Ectodermal cell (in vitro differentiated cells): ENCODE measurements around the gene ACSF2. TPM values are rescaled to one million over a fixed set of nuclear protein-coding genes. Genes with fewer than 3 reads are reported as not detected.

Source experiments
- H3K27ac ChIP-seq: 2 replicates; pipeline ENCODE4 v1.7.0; 2013; ENCODE audit warnings: mild to moderate bottlenecking, low read depth, low read length; ENCODE audit not compliant: insufficient read depth, poor library complexity, severe bottlenecking
- H3K27me3 ChIP-seq: 2 replicates; pipeline ENCODE4 v1.7.0; 2013; ENCODE audit warnings: mild to moderate bottlenecking, low read length; ENCODE audit not compliant: insufficient read depth, control insufficient read depth, poor library complexity, severe bottlenecking
- H3K36me3 ChIP-seq: one replicate; pipeline ENCODE4 v1.7.0; 2013; ENCODE audit warnings: low read length; ENCODE audit not compliant: control insufficient read depth, insufficient read depth
- H3K4me1 ChIP-seq: one replicate; pipeline ENCODE4 v1.7.0; 2013; ENCODE audit warnings: low read length; ENCODE audit not compliant: control insufficient read depth, insufficient read depth
- H3K4me3 ChIP-seq: 2 replicates; pipeline ENCODE4 v1.7.0; 2013; ENCODE audit warnings: low read depth, low read length, control low read depth; ENCODE audit not compliant: insufficient read depth
- H3K9me3 ChIP-seq: 2 replicates; pipeline ENCODE4 v1.7.0; 2013; ENCODE audit warnings: mild to moderate bottlenecking, low read length, moderate library complexity; ENCODE audit not compliant: control insufficient read depth
- WGBS, 2 experiments: methylation state at CpG; one replicate each; pipeline ENCODE4 v1.1.7; 2013; ENCODE audit warnings: missing lambda C conversion rate in 2 of 2; 5-methylcytosine and 5-hydroxymethylcytosine counted together
- polyA plus RNA-seq, 4 experiments: library from polyadenylated mRNA; stranded (reverse); fragments of 50-300 nt; gene quantifications; one replicate each; pipeline ENCODE4 v1.2.3, GENCODE V29; 2013

ACSF2 gene, protein sequence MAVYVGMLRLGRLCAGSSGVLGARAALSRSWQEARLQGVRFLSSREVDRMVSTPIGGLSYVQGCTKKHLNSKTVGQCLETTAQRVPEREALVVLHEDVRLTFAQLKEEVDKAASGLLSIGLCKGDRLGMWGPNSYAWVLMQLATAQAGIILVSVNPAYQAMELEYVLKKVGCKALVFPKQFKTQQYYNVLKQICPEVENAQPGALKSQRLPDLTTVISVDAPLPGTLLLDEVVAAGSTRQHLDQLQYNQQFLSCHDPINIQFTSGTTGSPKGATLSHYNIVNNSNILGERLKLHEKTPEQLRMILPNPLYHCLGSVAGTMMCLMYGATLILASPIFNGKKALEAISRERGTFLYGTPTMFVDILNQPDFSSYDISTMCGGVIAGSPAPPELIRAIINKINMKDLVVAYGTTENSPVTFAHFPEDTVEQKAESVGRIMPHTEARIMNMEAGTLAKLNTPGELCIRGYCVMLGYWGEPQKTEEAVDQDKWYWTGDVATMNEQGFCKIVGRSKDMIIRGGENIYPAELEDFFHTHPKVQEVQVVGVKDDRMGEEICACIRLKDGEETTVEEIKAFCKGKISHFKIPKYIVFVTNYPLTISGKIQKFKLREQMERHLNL
- polyA plus RNA-seq (2013, experiment 1 of 4), result 17.6 TPM
- 15.0 TPM for polyA plus RNA-seq (2013, experiment 2 of 4)
- polyA plus RNA-seq (2013, experiment 3 of 4), result 14.9 TPM
- polyA plus RNA-seq (2013, experiment 4 of 4), result 21.0 TPM

DNA sequence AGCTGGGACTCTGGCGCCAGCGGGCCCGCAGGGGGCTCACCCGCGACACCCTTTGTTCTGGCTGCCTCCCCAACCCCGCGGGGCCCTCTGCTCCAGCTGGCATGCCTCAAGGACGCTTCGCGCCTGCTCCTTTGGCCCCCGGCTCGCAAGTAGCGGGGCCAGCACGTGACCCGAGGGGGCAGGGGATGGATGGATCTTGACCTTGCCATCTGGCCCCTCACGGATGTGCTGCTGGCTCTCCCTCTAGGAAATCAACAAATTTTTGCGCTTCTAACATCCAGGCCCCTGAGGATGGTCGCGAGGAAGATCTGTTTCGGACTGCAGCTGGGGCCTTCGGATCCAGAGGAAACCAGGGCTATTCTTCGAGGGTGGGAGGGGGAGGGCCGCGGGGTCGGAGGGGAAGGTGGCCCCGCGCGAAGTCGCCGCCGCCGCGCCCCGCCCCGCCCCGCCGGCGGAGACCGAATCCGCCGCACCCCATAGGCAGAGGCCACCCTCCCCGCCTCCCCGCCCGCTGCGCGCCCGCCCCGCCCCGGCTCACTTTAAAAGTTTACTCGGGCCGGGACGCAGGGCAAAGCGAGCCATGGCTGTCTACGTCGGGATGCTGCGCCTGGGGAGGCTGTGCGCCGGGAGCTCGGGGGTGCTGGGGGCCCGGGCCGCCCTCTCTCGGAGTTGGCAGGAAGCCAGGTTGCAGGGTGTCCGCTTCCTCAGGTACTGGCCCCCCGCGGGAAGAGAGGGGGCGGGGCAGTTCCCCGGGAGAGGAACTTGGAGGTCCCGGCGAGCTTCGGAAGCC, at the start of gene ACSF2:
Gene ACSF2 (plus strand): TSS at position 537 of the 790 bp plus-strand sequence. CDS start 44 bp downstream, at position 581.
- peak within 1 kb of the TSS; percentile 28 for H3K27ac ChIP-seq

DNA sequence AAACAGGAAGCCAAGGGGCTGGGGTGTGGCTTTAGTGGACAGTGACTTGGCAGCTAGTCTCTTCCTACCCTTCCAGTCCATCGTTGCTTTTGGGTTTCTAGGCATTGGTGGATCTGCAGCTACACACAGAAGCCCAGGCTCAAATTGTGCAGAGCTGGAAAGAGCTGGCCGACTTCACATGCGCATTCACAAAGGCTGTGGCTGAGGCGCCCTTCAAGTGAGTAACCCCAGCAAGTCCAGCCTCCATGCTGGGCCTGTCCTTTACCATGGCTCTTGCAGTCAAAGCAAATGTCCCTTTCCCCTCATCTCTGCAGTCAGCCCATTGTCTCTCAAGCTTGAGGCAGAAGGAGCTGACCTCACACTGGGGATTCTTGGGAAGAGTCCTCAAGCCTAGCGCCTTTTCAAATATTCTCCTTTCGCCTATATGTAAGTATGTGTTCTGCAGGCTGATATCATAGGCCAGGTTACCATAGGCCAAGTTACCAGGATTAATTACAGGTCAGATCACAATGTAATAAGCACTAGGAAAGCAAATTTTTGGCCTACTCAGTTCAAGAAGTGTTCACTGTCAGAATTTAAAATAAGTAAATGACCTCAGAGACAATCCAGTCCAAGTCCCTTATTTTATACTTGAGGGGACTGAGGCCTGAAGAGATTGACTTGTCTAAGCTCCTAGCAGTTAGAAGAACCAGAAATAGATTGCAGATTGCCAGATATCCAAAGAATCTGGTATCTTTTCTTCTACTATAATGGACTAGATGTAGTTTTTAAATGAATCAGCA, 46.5 kb upstream of the ACSF2 start:
- Histone ChIP-seq H3K36me3 (peaks cover 37% of the 10 kb centered on the region), H3K27me3 (no peaks in the 10 kb centered on the region), H3K9me3 (no peaks in the 10 kb centered on the region), H3K27ac (no peak overlapping the region), H3K4me3 (no peak overlapping the region), H3K4me1 (no peaks in the 10 kb centered on the region)
- WGBS, 2 experiments, result 92 to 95% methylated on average over 6 of the region's 6 CpGs

More for the DNA sequence above, at the start of gene ACSF2:
- H3K4me3 ChIP-seq, result peak within 1 kb of the TSS; percentile 68
- peaks cover 11% of the 10 kb centered on the region for H3K4me1 ChIP-seq
- H3K9me3 ChIP-seq, result no peaks in the 10 kb centered on the region
- peaks cover 4% of the 10 kb centered on the region for H3K27me3 ChIP-seq
- WGBS, 2 experiments, result 4 to 5% methylated on average over 70 of the region's 70 CpGs
- no peaks in the 10 kb centered on the region for H3K36me3 ChIP-seq

DNA sequence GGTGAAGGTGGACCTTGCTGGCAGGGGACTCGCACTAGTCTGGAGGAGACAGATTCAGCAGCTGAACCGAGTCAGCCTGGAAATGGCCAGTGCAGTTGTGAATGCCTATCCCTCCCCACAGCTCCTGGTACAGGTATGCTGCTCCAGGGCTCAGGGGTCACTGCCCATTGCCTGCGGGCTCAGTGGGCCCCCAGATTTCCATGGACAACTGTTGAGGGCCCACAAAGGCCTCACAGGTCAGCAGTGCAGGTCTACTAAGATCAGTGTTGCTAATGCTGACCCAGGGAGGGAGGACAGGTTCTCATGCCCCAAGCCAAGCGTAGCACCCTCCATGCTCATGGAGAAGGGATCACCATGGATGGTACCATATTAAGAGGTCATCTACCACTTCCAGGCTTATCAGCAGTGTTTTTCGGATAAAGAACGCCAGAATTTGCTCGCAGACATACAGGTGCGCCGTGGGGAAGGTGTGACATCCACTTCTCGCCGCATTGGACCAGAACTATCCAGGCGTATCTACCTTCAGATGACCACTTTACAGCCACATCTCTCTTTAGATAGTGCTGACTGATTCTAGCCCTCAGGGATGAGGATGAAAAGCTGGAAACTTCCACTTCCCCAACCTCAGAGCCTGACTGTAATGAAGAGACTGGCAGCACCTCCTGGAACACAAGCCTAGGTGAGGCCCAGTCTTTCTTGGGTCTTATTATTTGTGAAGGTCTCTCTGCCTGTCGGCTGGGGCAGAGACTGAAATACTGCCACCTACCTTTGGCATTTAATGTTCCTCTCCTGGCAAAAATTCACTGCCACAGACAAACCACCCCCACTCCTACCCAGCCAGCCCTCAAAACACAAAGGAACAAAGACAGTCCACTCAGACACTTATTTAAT, 45.4 kb upstream of the ACSF2 start:
- peaks cover 47% of the 10 kb centered on the region for H3K36me3 ChIP-seq
- WGBS, 2 experiments, result 94 to 96% methylated on average over 13 of the region's 13 CpGs

DNA sequence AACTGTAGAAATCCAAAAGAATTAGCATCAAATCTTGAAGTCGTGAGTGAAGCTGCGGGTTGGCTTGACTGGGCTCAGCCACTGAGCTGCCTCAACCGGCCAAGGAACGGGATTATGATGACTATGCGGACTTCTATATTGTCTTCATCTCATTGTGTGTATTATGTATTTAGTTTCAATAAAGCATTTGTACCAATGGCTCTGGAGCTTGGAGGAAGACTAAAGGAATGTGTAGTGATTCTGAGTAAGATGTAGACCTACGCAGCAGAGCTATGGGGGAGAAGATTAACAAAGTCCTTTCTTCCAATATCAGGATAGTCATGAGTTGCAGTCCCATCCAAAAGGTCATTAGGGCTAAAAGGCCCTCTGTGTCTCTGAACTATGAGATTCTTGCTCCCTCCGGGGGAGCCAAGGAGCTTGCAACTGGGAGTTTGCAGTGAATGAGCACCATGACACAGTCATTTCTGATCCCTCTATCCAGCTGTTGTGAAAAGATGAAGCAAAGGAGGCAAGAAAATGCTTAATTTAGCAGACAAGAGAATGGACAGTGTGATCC, 44.7 kb upstream of the ACSF2 start:
- no peak overlapping the region for H3K27ac ChIP-seq
- no peaks in the 10 kb centered on the region for H3K9me3 ChIP-seq
- no peaks in the 10 kb centered on the region for H3K4me1 ChIP-seq
- peaks cover 49% of the 10 kb centered on the region for H3K36me3 ChIP-seq
- H3K4me3 ChIP-seq, result no peak overlapping the region
- 96 to 97% methylated on average over 7 of the region's 7 CpGs for WGBS, 2 experiments
- H3K27me3 ChIP-seq, result no peaks in the 10 kb centered on the region

More for the DNA sequence above, 45.4 kb upstream of the ACSF2 start:
- Histone ChIP-seq H3K27ac (no peak overlapping the region), H3K4me1 (no peaks in the 10 kb centered on the region), H3K4me3 (no peak overlapping the region), H3K9me3 (no peaks in the 10 kb centered on the region), H3K27me3 (no peaks in the 10 kb centered on the region)

DNA sequence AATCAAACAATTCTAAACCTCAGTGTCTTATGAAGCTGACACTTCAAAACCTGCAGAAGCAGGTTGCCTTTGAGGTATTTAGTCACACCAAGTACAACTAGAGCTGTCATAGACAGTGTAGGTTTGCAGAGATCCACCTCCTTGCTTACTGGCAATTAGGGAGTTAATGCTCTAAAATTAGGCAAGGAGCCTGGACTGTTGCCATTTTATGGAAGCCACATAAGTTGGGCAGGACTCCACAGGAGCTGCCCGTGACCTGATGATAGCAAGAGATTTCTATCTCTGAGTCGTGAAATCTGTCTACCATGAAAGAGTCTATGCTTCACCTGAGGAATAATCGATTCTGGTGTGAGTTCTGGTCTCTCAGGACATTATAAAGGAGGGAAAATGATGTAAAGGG, 44.1 kb upstream of the ACSF2 start:
- peaks cover 52% of the 10 kb centered on the region for H3K36me3 ChIP-seq
- 95 to 96% methylated on average over 3 of the region's 3 CpGs for WGBS, 2 experiments
- no peak overlapping the region for H3K4me3 ChIP-seq
- H3K27ac ChIP-seq, result no peak overlapping the region
- H3K27me3 ChIP-seq, result no peaks in the 10 kb centered on the region
- H3K9me3 ChIP-seq, result no peaks in the 10 kb centered on the region
- no peaks in the 10 kb centered on the region for H3K4me1 ChIP-seq

DNA sequence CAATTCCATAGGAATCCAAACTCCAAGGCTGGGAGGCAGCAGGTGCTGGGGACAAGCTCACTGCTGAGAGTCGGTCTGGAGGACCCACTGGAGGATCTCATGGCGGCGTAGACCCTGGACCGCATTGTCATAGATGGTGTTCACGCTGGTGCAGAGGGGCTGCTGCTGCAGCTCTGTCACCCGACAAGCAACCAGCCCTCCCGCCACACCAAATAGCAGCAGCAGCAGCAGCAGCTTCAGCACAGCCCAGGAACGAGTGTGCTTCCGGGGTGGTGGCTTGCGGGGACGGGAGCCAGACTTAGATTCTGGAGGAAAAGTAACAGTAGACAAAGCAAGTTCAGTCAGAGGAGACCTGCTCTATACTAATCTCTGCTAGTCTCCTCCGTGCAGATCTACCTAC, 43.1 kb upstream of the ACSF2 start:
- H3K4me3 ChIP-seq, result no peak overlapping the region
- no peaks in the 10 kb centered on the region for H3K27me3 ChIP-seq
- H3K9me3 ChIP-seq, result no peaks in the 10 kb centered on the region
- H3K27ac ChIP-seq, result no peak overlapping the region
- 93 to 96% methylated on average over 12 of the region's 12 CpGs for WGBS, 2 experiments
- peaks cover 60% of the 10 kb centered on the region for H3K36me3 ChIP-seq
- H3K4me1 ChIP-seq, result no peaks in the 10 kb centered on the region

GRCh38 chr17:50386510-50386909, 39.5 kb upstream of the ACSF2 start:
- Histone ChIP-seq H3K4me3 (no peak overlapping the region), H3K4me1 (no peaks in the 10 kb centered on the region), H3K36me3 (peaks cover 89% of the 10 kb centered on the region), H3K27me3 (no peaks in the 10 kb centered on the region), H3K9me3 (no peaks in the 10 kb centered on the region), H3K27ac (no peak overlapping the region)
- WGBS, 2 experiments, result 93 to 94% methylated on average over 3 of the region's 3 CpGs

DNA sequence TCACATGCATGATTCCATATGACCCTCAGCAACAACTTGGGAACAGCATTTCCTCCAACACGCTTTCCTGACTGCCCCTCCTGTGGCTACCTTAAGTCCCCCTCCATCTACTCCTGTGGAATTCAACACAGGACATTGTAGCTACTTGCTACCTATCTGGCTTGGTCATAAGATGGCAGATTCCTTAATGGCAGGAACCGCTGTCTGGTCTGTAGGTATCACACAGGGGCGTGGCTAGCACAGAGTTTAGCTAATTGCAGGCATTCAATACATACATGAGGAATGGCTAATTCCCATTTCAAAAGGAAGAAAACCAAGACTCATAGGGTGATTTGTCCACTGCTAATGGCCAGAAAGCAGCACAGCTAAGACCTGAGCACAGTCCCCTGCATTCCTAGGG, 37.3 kb upstream of the ACSF2 start:
- H3K27me3 ChIP-seq, result no peaks in the 10 kb centered on the region
- no peaks in the 10 kb centered on the region for H3K4me1 ChIP-seq
- peaks cover 87% of the 10 kb centered on the region for H3K36me3 ChIP-seq
- 95 to 96% methylated on average over 3 of the region's 3 CpGs for WGBS, 2 experiments
- H3K9me3 ChIP-seq, result no peaks in the 10 kb centered on the region
- H3K4me3 ChIP-seq, result no peak overlapping the region
- H3K27ac ChIP-seq, result no peak overlapping the region

DNA sequence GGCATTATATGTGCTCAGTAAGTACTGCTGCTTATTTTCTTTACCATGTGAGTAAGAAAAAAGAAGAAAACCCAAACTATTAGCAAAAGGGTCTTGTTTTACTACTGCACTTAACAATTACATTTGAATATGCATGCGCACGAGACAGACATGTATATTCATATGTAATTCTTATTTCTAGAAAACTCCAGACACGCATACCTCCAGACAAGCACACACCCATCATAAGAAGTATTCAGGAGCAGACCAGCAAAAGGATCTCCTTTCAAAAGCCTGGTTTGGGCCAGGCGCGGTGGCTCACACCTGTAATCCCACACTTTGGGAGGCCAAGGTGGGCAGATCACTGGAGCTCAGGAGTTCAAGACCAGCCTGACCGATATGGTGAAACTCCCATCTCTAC, 36.5 kb upstream of the ACSF2 start:
- Histone ChIP-seq H3K4me1 (no peaks in the 10 kb centered on the region), H3K27ac (no peak overlapping the region), H3K9me3 (no peaks in the 10 kb centered on the region), H3K4me3 (no peak overlapping the region), H3K27me3 (no peaks in the 10 kb centered on the region), H3K36me3 (peaks cover 87% of the 10 kb centered on the region)
- WGBS, 2 experiments, result 93 to 97% methylated on average over 6 of the region's 6 CpGs
